ENCODE data around the gene FSTL5. TPM values are rescaled to one million over a fixed set of nuclear protein-coding genes. Genes with fewer than 3 reads are reported as not detected.
A peak's percentile ranks its signal among the peaks of the same experiment; 100 is the strongest.

Gene FSTL5
- total RNA-seq, 1 donor from 2014 or later = under 0.01 TPM

DNA sequence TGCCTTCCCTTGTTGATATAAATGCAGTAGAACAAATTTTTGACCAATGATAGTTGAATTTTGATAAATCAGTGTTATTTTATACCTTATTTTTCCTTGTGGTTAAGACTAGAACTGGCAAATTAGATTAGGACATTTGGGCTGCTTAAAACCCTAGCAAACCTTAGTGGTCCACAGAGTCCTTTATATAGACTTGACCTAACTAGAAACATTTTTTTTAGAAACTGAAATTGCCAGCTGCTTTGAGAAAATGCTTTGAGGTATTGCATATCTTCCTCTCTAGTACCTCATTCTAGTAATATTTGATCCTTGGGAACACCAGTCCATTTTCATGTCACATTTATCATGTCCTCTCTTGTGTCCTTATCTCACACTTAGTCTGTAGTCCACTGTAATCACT is 580.3 kb downstream of the FSTL5 start:
- DNase-seq (ENCODE audit: low read depth, low spot score) = no peak

DNA sequence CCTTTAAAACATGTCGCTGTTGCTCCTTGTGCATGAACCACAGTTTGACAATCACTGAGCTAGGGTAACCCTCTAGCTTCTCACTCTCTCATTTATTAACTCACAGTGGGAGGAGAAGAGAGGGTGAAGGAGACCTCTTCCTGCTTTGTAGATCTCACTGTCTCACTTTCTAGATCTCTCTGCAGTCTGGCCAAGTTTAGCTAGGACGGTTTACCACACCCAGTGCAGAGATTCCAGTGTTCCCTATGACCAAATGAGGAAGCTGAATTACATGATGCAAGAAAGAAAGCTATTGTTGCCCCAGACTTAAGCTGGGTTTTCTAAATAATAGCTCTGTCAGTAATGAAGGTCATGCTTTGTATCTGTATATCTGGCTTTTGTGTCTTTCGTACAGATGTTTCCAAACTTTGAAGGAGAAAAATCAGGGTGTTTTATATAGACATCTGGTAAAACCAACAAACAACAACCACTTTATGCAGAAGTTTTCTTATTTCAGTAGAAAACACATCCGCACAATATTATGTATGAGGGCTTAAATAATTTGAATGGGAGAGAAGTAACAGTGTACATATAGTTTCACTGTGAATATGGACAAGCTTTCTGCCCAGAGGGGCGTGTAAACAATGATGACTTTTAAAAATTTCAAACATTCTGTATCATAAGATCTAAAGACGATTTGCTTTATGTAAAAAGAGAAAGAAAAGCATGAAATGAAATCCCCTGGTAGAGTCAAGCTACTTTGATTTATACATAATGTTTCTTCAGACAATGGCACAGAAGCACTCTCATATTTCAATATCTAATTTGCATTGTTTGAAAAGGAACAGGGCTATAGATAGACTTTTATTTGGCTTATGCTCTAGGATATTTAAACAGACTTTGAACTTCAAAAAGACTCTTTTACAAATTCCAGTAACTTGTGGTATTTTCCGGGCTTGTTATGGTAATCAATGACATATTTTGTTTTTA is 582.3 kb downstream of the FSTL5 start:
- no peak for DNase-seq (ENCODE audit: low read depth, low spot score)

DNA sequence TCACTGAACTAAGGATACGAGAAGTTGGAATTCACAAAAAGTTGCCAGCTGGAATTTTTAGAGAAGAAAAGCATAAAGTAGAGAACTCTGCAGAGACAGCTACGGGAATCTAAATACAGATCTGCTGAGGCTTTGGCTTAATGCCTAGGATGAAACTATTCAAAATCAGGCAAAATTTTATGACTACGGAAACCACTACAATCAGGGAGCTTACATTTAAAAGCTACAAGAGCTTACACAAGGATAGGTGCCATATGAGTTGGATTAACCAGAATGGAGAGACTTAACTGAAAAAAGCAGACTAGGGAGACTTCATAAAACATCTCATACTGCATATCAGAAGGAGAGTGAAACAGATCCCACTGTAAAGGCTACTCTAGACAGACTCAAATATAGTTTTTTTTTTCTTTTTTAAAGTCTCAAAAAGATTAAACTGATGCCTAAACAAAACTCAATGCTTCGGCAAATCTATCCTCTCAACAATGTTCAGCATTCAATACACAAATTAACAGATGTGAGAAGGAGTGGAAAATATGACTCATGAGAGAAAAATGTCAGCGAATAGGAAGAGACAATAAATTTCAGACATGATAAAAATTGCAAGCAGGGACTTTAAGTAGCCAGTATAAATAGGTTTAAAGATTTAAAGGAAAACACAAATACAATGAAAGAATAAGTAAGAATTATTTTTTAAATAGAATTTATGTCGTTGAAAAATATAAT is 586.1 kb downstream of the FSTL5 start:
- peak; percentile 55 for DNase-seq (ENCODE audit: low read depth, low spot score)

DNA sequence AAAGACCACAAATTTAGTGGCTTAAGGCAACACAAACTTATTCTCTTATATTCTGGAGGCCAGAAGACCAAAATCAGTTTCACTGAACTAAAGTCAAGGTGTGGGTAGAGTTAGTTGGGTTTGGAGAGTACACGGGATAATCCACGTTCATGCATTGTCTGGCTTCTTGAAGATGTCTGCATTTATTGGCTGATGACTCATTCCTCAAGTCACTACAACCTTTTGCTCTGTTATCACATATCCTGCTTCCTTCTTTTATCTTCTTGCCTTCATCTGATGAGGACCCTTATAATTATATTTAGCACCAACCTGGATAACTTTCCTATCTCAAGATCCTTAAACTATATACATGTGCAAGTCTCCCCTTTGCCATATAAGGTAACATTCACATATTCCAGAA is 590.0 kb downstream of the FSTL5 start:
- no peak for DNase-seq (ENCODE audit: low read depth, low spot score)

DNA sequence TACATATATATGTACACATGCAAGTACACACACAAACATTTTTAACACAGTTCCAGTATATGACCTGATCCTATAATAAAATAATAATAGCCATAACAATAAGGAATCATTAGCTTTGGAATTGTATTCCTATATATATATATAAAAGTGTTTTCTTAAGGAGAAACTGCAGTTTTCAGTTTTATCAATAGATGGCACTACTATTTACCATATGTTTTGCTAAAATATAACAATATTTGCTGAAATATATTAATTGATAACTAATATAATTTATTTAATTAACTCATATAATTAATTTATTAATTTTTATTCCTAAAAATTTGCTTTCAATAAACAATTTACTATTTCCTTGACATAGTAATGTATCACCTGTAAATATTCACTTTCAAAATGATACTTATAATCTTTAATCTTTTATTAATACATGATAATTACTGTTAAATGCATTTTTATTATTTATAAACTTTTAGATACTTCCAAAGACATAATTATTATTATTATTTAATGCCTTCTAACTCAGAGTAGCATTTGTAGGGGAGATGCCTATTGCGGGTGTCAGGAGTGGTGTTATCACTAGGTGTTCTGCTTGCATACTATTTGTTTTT is 599.5 kb downstream of the FSTL5 start:
- DNase-seq (ENCODE audit: low read depth, low spot score) = no peak

DNA sequence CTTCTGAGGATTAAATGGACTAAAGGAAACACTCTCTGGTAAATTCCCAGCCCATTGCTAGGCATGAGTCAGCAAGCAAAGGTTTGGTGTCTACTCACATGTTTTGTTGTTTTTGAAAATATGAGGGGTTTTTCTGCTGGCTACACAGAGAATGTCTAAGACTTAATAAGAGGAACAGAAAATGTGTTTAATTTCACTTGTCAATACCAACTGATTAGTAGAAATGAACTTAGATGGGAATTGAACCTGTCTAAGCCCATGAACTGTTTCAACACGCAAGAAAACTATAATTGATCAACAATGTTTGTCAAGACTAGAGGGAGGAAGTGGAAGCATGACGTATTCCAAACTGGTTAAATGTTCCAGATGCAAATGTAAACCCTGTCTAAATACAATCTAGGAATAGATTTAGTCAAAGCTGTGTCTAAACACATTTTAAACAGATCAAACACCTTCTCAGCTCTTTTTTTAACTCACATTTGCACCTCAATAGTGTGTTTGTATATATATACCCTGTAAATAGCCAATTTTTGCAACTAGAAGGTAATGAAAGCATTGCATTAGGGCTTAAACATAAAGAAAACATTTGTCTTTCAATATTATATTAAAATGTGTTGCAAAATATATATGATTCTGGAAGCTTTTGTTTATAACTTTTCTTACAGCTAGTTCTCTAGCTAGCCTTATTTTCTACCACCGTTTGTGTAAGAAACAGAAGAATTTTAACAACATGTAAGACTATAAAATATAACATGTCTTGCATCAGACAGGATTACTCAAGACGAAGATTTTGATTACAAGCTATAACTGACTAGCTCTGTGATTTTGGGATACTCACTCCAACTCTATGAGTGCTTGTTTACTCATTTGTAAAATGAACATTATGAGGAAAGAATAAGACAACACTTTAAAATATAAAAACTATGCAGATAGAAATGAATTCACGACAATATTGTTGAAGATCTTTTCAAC is 607.8 kb downstream of the FSTL5 start:
- no peak for DNase-seq (ENCODE audit: low read depth, low spot score)

DNA sequence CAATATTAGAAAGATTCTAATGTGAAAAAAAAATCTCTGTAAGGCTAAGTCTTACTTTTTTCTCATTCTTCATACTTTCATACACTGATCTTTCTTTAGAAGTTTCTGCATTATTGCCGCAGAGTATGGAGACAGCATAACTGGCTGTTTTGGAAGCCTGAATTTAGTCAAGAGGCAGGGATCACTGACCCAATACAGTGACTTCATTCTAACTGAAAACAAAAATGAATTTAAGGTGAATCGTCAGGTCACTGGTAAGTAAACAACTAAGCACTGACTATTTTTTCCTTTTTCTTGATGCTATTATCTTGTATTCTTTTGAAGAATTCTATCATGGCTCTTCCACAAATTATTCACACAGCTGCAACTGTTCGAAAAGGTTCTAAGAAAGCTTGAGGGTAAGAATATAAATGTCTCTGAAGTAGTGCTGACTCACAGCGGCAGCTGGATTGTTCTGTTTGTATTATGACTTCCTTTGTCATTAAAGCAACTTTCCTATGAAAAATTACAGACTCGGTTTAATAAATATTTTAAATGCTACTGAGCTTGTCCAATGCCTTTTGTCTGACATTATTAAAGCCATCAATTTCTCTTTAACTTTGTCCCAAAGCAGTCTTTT is 609.3 kb downstream of the FSTL5 start:
- DNase-seq (ENCODE audit: low read depth, low spot score) = no peak

DNA sequence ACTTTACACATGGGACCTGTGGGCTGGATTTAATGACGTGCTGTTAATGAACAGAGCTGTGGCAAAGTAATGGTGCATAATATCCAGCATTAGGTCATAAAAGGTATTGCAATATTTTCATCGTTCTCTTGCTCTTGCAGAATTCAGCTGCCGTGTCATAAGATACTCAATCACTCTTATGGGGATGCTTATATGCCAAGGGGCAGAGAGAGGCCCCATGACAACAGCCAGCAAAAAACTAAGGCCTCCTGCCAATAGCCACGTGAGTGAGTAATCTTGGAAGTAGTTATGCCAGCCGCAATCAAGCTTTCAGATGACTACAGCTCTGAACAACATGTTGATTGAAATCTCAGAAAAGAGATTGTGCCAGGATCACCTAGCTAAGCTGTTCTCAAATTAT is 616.9 kb downstream of the FSTL5 start:
- no peak for DNase-seq (ENCODE audit: low read depth, low spot score)

DNA sequence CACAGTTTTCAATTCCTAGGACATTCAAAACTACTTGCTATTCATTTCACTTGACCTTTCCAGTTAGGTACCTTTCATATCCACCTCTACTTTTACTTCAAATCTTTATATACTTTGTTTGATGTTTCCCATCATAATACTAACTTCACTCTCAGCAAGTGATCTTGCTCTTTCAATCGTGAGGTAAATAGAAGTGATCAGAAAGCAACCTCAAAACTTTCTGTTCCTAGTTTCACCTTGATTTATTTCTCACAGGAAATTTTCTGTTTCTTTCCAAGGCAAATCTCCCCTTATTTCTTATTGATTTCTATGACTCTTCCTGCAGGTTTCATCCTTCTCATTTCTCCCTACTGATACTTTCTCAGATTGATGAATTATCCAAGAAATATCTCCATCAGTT is 623.5 kb downstream of the FSTL5 start:
- no peak for DNase-seq (ENCODE audit: low read depth, low spot score)

DNA sequence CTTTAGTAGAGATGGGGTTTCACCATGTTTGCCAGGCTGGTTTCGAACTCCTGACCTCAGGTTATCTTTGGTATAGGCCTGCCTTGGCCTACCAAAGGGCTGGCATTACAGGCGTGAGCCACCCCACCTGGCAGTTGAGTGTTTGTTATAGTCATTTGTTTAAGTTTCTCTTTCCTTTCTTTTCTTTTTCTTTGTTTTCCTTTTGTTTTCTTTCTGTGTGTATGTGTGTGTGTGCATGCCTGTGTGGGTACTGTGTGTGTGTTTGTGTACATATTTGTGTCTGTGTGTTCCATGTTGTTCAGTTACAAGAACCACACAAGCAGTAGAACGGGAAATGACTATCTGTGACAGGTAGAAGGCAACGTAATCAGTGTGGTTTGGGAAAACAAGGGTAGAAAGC is 624.9 kb downstream of the FSTL5 start:
- no peak for DNase-seq (ENCODE audit: low read depth, low spot score)

DNA sequence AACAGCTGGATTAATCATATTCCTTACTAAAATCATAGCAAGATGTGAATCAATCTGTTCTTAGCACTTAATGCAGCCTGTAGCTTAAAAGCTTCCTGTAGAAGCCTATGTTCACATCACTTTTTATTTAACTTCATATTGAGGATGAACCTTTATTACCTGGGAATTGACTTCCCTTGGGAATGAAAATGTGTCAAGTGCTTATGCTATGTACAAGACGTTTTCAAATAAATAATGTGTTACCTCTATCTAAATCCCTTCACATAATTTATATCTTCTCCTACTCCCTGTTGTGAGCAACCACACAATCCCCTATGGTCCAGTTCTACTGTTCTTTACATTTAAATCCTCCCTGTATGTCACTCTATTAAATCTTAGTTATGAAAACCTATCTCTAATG is 633.1 kb downstream of the FSTL5 start:
- no peak for DNase-seq (ENCODE audit: low read depth, low spot score)

DNA sequence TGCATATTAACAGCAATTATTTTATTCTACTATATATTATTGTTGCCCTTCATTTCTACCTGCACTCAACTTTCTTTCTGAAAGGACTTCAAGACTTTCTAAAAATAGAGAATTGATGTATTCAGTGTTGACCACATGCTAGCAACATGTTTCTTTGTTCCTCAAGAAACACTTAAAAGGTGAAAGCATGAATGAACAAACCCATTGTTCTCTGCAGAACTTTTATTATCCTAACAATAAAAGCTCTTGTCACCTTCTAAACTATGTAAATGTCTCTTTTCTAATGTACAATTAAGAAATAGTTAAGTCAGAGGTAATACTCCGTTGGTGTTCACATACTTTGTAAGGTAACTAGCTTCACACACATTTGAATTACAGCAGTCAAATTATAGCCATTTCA is 638.7 kb downstream of the FSTL5 start:
- DNase-seq (ENCODE audit: low read depth, low spot score) = no peak

DNA sequence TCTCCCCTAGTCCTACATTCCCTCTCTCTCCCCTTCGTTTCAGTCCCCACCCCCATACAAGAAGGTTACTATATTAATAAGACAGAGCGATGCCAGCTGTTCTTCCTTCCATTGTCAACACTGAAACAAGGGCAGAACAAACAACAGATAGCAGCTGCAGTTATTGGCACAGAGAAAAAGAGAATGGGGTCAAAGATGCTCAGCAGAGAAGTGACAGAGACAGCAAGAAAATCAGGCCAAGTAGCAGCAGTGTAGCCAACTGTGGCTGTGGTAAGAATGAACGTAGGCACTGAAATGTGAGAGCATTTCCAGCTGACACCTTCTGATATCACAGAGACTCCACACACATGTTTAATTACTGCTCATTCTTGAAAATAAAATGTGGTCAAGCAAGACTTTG is 641.8 kb downstream of the FSTL5 start:
- no peak for DNase-seq (ENCODE audit: low read depth, low spot score)

DNA sequence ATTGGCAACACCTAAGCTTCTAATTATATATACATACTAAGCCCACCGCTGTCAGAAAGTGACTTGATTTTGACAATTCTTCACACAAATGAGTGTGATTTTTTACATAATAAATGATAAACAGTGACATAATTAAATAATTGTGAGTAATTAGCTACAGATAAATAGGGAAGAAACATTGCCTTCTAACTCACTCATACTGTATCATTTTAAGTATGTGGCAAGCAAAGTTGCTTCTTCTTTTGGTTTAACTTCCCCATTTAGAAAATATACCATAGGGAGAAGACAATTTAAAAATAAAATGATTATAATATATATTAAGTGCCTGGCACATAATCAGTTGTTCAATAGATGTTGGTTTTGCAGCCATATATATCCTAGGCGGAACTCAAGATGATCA is 644.2 kb downstream of the FSTL5 start:
- no peak for DNase-seq (ENCODE audit: low read depth, low spot score)

DNA sequence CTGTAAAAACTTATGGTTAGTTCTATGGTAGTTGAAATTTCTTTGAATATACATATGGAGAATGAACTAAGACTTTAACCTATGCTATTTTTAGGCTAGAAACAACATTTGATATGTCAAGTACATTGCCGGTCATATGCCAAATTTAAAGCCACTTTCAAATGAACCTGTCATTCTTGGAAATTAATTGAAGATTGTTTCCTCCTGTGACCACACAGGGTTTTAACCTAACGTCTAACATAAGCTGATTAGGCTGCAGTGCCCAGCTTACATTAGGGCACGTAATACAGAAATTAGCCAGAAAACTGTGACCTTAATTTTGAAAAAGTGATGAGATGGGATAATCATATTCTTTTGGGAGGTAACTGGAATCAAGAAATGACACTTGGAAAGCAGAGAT is 645.9 kb downstream of the FSTL5 start:
- DNase-seq (ENCODE audit: low read depth, low spot score) = no peak

DNA sequence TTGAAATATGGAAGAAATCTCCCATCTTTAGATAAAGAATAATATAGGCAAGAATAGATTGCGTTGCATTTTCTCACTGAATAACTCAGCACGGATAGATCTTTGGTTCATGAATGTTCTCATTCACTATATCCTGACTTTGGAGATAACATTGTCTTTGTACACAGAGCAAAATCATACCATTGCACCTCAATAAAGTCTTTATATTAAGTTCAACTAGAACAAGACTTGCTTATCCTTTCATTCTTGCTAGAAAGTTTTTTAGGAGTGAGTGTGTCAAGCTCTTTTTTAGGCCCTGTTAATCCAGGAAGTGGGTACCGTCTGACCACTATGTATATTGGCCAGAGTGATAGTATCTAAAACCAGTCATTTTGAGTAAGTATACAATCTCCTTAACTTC is 658.7 kb downstream of the FSTL5 start:
- no peak for DNase-seq (ENCODE audit: low read depth, low spot score)

DNA sequence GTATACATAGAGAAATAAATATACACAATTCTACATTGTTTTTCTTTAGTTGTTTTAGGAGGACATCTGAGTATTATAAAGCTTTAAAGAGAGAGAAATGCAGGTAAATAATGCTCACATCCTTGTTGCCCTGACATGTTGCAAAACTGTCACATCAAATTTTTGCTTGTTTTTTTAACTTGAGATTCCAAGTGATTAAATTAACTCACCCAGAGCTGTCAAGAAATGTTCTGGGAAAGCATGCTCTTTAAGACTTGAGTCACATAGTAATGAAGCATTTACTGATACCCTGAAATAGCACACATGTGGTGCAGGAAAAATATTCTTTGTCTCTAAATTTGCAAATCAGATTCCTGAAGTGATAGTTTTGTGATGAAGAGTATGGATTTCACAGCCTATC is 665.6 kb downstream of the FSTL5 start:
- DNase-seq (ENCODE audit: low read depth, low spot score) = no peak

DNA sequence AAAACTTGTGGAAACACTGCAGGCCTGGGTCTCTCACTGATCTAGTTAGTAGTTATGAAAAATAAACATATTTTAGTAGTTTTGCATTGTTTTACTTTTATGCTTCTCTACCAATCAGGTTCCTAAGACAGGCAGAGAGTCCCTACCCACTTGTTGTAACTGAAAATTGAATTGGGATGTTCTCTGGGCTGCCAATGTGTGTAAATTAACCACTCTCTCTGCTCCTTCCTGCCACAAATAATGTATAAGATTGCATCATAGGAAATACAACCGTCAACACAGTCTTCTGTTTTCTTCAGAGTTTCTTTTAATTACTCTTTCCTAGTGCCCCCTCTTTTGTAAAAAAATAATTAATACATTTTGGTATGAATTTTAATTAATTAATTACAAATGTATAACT is 677.3 kb downstream of the FSTL5 start:
- no peak for DNase-seq (ENCODE audit: low read depth, low spot score)

DNA sequence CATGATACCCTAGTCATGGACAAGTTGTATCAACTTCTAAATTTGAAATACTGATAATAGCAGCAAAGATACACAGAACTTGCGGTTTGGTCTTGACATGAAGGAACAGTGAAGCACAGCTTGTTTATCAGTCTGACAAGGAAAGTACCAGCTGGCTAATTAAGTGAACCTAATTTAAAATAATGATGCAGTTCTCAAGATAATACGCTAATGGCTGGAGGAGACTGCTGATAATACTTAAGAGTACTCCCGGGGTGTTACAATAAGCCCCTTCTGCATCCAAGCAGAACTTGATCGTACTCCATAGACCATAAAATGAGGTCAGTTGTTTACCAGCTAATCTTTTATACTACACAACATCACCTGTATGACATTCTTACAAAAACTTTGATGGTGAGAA is 697.5 kb downstream of the FSTL5 start:
- DNase-seq (ENCODE audit: low read depth, low spot score) = no peak

DNA sequence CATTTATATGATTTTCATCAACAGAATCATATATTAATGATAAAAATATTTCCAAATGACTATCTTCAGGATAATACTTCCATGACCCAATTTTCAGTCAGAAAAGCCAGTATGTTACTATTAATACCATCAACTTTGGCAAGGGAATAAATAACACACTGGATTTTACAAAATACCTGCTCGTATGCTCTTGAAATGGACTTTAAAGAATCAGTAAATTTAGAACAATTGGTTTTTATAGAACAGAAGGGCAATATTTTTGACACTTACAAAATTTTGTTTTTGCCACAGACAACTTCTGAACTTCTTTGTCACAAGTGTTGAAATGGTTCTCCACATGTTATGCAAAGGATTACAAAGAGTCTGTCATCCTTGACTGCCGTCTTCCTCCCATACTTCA is 700.4 kb downstream of the FSTL5 start:
- no peak for DNase-seq (ENCODE audit: low read depth, low spot score)

DNA sequence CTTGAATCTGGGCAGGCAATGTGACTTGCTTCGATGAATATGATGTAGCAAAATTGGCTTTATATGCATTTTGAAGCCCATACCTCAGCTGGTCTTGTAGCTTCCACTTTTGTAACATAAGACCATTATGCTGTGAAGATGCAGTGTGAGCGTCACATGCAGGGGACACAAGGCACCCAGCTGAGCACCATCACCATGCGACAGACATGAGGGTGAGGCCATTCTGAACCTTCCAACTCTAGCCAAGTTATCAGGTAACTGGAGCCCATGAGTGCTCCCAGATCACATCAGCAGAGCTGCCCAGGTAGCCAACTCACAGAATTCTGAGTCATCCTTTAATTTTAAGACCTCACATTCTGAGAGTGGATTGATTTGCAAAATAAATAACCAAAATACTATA is 705.9 kb downstream of the FSTL5 start:
- DNase-seq (ENCODE audit: low read depth, low spot score) = no peak
